Right lobe of liver (tissue), 6 donors: ENCODE measurements around the gene CD248. TPM values are rescaled to one million over a fixed set of nuclear protein-coding genes. Genes with fewer than 3 reads are reported as not detected.

Source experiments
- ATAC-seq, 4 donors: fragments of 200-7000 bp; cut with Tn5 transposase; one replicate each; pipeline ENCODE4 v1.9.1; 2020; ENCODE audit warnings: mild to moderate bottlenecking in 4 of 4, moderate library complexity in 4 of 4
- DNase-seq, 3 donors: peaks; one replicate each; pipeline ENCODE4 v3.0.0-alpha.2; 2020
- H3K27ac ChIP-seq, 3 donors: fragments of 200-600 bp; one replicate each; pipeline ENCODE4 v1.8.0; 2022
- H3K27me3 ChIP-seq, 2 donors: fragments of 200-600 bp; one replicate each; pipeline ENCODE4 v1.8.0; 2022
- H3K36me3 ChIP-seq, 4 donors: fragments of 200-600 bp; sonication (generic) in 1 of 4; one replicate each; pipeline versions ENCODE4 v1.5.1 to v1.8.0; 2017 to 2022; ENCODE audit warnings: control low read depth in 1 of 4
- H3K4me1 ChIP-seq, 4 donors: fragments of 200-600 bp; sonication (generic) in 1 of 4; one replicate each; pipeline versions ENCODE4 v1.5.1 to v1.8.0; 2017 to 2022; ENCODE audit warnings: control low read depth in 1 of 4
- H3K4me3 ChIP-seq, 3 donors: fragments of 200-600 bp; one replicate each; pipeline ENCODE4 v1.8.0; 2022
- H3K9me3 ChIP-seq, 4 donors: fragments of 200-600 bp; sonication (generic) in 1 of 4; one replicate each; pipeline versions ENCODE4 v1.5.1 to v1.8.0; 2017 to 2022; ENCODE audit warnings: control low read depth in 1 of 4
- CTCF ChIP-seq, 4 donors: fragments of 200-600 bp in 3 of 4; fragments of 450-650 bp in 1 of 4; IDR thresholded peaks; one replicate each; pipeline versions ENCODE4 v1.5.1 to v1.8.0; 2016 to 2022; ENCODE audit warnings: antibody characterized with exemption in 4 of 4, mild to moderate bottlenecking in 2 of 4
- POLR2A ChIP-seq: fragments of 450-650 bp; IDR thresholded peaks from one replicate; pipeline ENCODE4 v1.6.1; 2017; ENCODE audit warnings: antibody characterized with exemption, mild to moderate bottlenecking
- WGBS: methylation state at CpG from one replicate; pipeline ENCODE4 v1.1.6; 2018; ENCODE audit warnings: low coverage, low lambda C conversion rate; ENCODE audit not compliant: insufficient coverage; ENCODE audit errors: missing lambda C conversion rate; 5-methylcytosine and 5-hydroxymethylcytosine counted together
- intact Hi-C, 2 donors: fragments of 100-400 bp; cut with DNase I; formaldehyde crosslinking; loops; one replicate each; pipeline versions ENCODE4 v1.11.2 to v1.14.1; 2022
- long read RNA-seq: library from polyadenylated mRNA; unstranded; transcript quantifications from one replicate; pipeline ENCODE4 v2.0.0, GENCODE V29; 2019
- total RNA-seq, 6 experiments: library from RNA; depleted of rRNA in 2 of 6; stranded (reverse); fragments of >200 nt in 2 of 6; fragmentation: NEBNext Ultra II Directional in 3 of 6; extraction: Animal tissue kit (Norgen Biotek cat#: 25700) in 3 of 6; gene quantifications; one replicate each; pipeline versions ENCODE4 v1.1.0 to v1.2.4, GENCODE V29; 2016 to 2023
- donor health status: DM: no; HTN: yes; CAD: no.
- donor health status: DM: no; HTN: no; CAD: no.
- donor health status: DM: no; HTN: no; CAD: no.
- donor health status: DM: no; HTN: yes; CAD: no.
- donor health status: DM: no; HTN: yes; CAD: no.

CD248 gene
- total RNA-seq, result 1 to 10 TPM in 3 of 6 experiments, under 1 TPM in 3; 0.37 to 3.2 (median 0.94) TPM
- long read RNA-seq, result 0 reads

GRCh38 chr11:66316849-66317251 lies at the start of gene CD248:
Gene CD248 (minus strand): TSS chr11:66317044. CDS start chr11:66317027, 17 bp downstream.
- no peaks in the 10 kb centered on the region for H3K36me3 ChIP-seq
- peaks cover 0 to 18% (median 8%) of the 10 kb centered on the region in 4 donors for H3K4me1 ChIP-seq
- H3K4me3 ChIP-seq, result peak within 1 kb of the TSS; percentile 2 to 31 (median 14)
- TF ChIP-seq CTCF (IDR thresholded peaks at IDR 0.05), result no peak
- no peak for TF ChIP-seq POLR2A
- no CpG with 5 or more reads among the region's 29 CpGs for WGBS
- DNase-seq (no peak), ATAC-seq (no peak)
- peak within 1 kb of the TSS in 1 of 3 donors; percentile 33 for H3K27ac ChIP-seq
- no peaks in the 10 kb centered on the region for H3K9me3 ChIP-seq
- intact Hi-C loops, result no loop called here
- no peaks in the 10 kb centered on the region for H3K27me3 ChIP-seq

- H3K9me3 ChIP-seq, result no peaks in the 10 kb centered on the region
- no peak for TF ChIP-seq POLR2A
- TF ChIP-seq CTCF (IDR thresholded peaks at IDR 0.05), result no peak
- no peaks in the 10 kb centered on the region for H3K36me3 ChIP-seq
- no peak overlapping the region for H3K27ac ChIP-seq
- WGBS, result 77% methylated on average over 3 of the region's 14 CpGs
- ATAC-seq (peak in 2 of 4 donors; percentile 4 to 7), DNase-seq (no peak)
- no peaks in the 10 kb centered on the region for H3K27me3 ChIP-seq
- intact Hi-C loops, result no loop called here
- H3K4me3 ChIP-seq, result no peak overlapping the region
- no peaks in the 10 kb centered on the region for H3K4me1 ChIP-seq
These were observed 49.1 kb upstream of the CD248 start for GRCh38 chr11:66365711-66366619.

- intact Hi-C loops, result no loop called here
- 100% methylated on average over 4 of the region's 6 CpGs for WGBS
- DNase-seq (peak in 1 of 3 donors; percentile 36), ATAC-seq (no peak)
- TF ChIP-seq CTCF (IDR thresholded peaks at IDR 0.05) (no peak), POLR2A (no peak)
- Histone ChIP-seq H3K27me3 (no peaks in the 10 kb centered on the region), H3K4me3 (no peak overlapping the region), H3K9me3 (no peaks in the 10 kb centered on the region), H3K27ac (no peak overlapping the region), H3K36me3 (no peaks in the 10 kb centered on the region), H3K4me1 (no peaks in the 10 kb centered on the region)
These were observed 48.3 kb upstream of the CD248 start for GRCh38 chr11:66365166-66365565.

- ATAC-seq (peak in 3 of 4 donors; percentile 30 to 46 (median 34)), DNase-seq (peak in 1 of 3 donors; percentile 54)
- H3K27me3 ChIP-seq, result no peaks in the 10 kb centered on the region
- H3K27ac ChIP-seq, result no peak overlapping the region
- WGBS, result 45% methylated on average over 4 of the region's 15 CpGs
- TF ChIP-seq POLR2A, result no peak
- peak; percentile 37 to 68 (median 48) for TF ChIP-seq CTCF (IDR thresholded peaks at IDR 0.05)
- no peaks in the 10 kb centered on the region for H3K36me3 ChIP-seq
- no peaks in the 10 kb centered on the region for H3K4me1 ChIP-seq
- intact Hi-C loops, result no loop called here
- no peaks in the 10 kb centered on the region for H3K9me3 ChIP-seq
- H3K4me3 ChIP-seq, result no peak overlapping the region
These were observed 47.1 kb upstream of the CD248 start for GRCh38 chr11:66363805-66364535.
